Neural progenitor cell (in vitro differentiated cells): ENCODE results near the gene COL11A2. TPM values are rescaled to one million over a fixed set of nuclear protein-coding genes. Genes with fewer than 3 reads are reported as not detected.

ENCODE experiments used
- DNase-seq: peaks from one replicate; pipeline ENCODE4 v3.0.0-alpha.2; 2016; ENCODE audit warnings: low spot score
- H2AFZ ChIP-seq: fragments of 200-600 bp; sonication (generic); replicated peaks from 2 replicates; pipeline ENCODE4 v1.6.1; 2016; ENCODE audit warnings: antibody characterized with exemption
- H3F3A ChIP-seq: fragments of 200-600 bp; sonication (generic); 2 replicates; pipeline ENCODE4 v1.6.1; 2016; ENCODE audit warnings: antibody characterized with exemption, low read depth
- H3K27ac ChIP-seq: fragments of 200-600 bp; sonication (generic); 2 replicates; pipeline ENCODE4 v1.5.1; 2016; ENCODE audit warnings: mild to moderate bottlenecking
- H3K27me3 ChIP-seq: fragments of 200-600 bp; sonication (generic); 2 replicates; pipeline ENCODE4 v1.6.1; 2016; ENCODE audit warnings: mild to moderate bottlenecking, moderate library complexity
- H3K36me3 ChIP-seq: fragments of 200-600 bp; sonication (generic); 2 replicates; pipeline ENCODE4 v1.5.1; 2016
- H3K4me1 ChIP-seq: fragments of 200-600 bp; sonication (generic); 2 replicates; pipeline ENCODE4 v1.6.1; 2016; ENCODE audit warnings: mixed run types
- H3K4me2 ChIP-seq: fragments of 200-600 bp; sonication (generic); 2 replicates; pipeline ENCODE4 v1.6.1; 2016
- H3K4me3 ChIP-seq: fragments of 200-600 bp; sonication (generic); 2 replicates; pipeline ENCODE4 v1.5.1; 2016
- H3K79me2 ChIP-seq: fragments of 200-600 bp; sonication (generic); 2 replicates; pipeline ENCODE4 v1.6.1; 2016; ENCODE audit warnings: low read depth
- H3K9ac ChIP-seq: fragments of 200-600 bp; sonication (generic); 2 replicates; pipeline ENCODE4 v1.6.1; 2016
- H3K9me3 ChIP-seq: fragments of 200-600 bp; sonication (generic); 2 replicates; pipeline ENCODE4 v1.5.1; 2016; ENCODE audit warnings: low read depth
- H4K20me1 ChIP-seq: fragments of 200-600 bp; sonication (generic); 2 replicates; pipeline ENCODE4 v1.6.1; 2016; ENCODE audit warnings: low read depth
- H3K27ac Mint-ChIP-seq: 3 replicates; pipeline ENCODE4 v1.8.0; 2021; ENCODE audit warnings: mixed read lengths
- H3K27me3 Mint-ChIP-seq: 2 replicates; pipeline ENCODE4 v1.8.0; 2022; ENCODE audit warnings: low read depth, mild to moderate bottlenecking, inconsistent platforms, moderate library complexity, mixed read lengths; ENCODE audit not compliant: insufficient read depth
- H3K36me3 Mint-ChIP-seq: 3 replicates; pipeline ENCODE4 v1.8.0; 2021; ENCODE audit warnings: mixed read lengths
- H3K4me1 Mint-ChIP-seq: 3 replicates; pipeline ENCODE4 v1.8.0; 2021; ENCODE audit warnings: mixed read lengths
- H3K4me3 Mint-ChIP-seq: 3 replicates; pipeline ENCODE4 v1.8.0; 2021; ENCODE audit warnings: mild to moderate bottlenecking, moderate library complexity, mixed read lengths
- H3K9me3 Mint-ChIP-seq: 3 replicates; pipeline ENCODE4 v1.8.0; 2020; ENCODE audit warnings: mixed read lengths
- EZH2 ChIP-seq: fragments of 200-600 bp; sonication (generic); IDR thresholded peaks from 2 replicates; pipeline ENCODE4 v1.6.1; 2017; ENCODE audit warnings: antibody characterized with exemption, mild to moderate bottlenecking, moderate library complexity
- EZH2phosphoT487 ChIP-seq: fragments of 200-600 bp; sonication (generic); IDR thresholded peaks from 2 replicates; pipeline ENCODE4 v1.6.1; 2017; ENCODE audit warnings: antibody characterized with exemption
- total RNA-seq: library from RNA; depleted of rRNA; stranded (reverse); fragments of >200 nt; gene quantifications from 2 replicates; pipeline ENCODE4 v1.2.3, GENCODE V29; 2015; ENCODE audit warnings: low replicate concordance
- TF ChIP-seq, protein P1 (sequence below): fragments of 200-600 bp; sonication (generic); IDR thresholded peaks from 2 replicates; pipeline ENCODE4 v1.5.1; 2017; ENCODE audit warnings: antibody characterized with exemption, mild to moderate bottlenecking

The COL11A2 gene
- total RNA-seq, 1 donor from 2014 or later: 0.49 TPM

GRCh38 chr6:33118525-33119123, 73.6 kb downstream of the COL11A2 start:
- peak; percentile 57 for DNase-seq
- H3K4me1 ChIP-seq: peaks cover 8% of the 10 kb centered on the region
- H3K9me3 Mint-ChIP-seq: no peaks in the 10 kb centered on the region
- H3K36me3 ChIP-seq: no peaks in the 10 kb centered on the region
- H3K9me3 ChIP-seq: no peaks in the 10 kb centered on the region
- H3K27me3 Mint-ChIP-seq: peaks cover 25% of the 10 kb centered on the region
- H3K36me3 Mint-ChIP-seq: no peaks in the 10 kb centered on the region
- no peak overlapping the region for H2AFZ ChIP-seq
- TF ChIP-seq EZH2phosphoT487: no peak
- TF ChIP-seq, protein P1, sequence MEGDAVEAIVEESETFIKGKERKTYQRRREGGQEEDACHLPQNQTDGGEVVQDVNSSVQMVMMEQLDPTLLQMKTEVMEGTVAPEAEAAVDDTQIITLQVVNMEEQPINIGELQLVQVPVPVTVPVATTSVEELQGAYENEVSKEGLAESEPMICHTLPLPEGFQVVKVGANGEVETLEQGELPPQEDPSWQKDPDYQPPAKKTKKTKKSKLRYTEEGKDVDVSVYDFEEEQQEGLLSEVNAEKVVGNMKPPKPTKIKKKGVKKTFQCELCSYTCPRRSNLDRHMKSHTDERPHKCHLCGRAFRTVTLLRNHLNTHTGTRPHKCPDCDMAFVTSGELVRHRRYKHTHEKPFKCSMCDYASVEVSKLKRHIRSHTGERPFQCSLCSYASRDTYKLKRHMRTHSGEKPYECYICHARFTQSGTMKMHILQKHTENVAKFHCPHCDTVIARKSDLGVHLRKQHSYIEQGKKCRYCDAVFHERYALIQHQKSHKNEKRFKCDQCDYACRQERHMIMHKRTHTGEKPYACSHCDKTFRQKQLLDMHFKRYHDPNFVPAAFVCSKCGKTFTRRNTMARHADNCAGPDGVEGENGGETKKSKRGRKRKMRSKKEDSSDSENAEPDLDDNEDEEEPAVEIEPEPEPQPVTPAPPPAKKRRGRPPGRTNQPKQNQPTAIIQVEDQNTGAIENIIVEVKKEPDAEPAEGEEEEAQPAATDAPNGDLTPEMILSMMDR: peak; percentile 78
- H3K4me1 Mint-ChIP-seq: peaks cover 32% of the 10 kb centered on the region
- H3K79me2 ChIP-seq: no peaks in the 10 kb centered on the region
- peaks cover 41% of the 10 kb centered on the region for H3K27me3 ChIP-seq
- no peaks in the 10 kb centered on the region for H4K20me1 ChIP-seq
- no peak overlapping the region for H3K27ac ChIP-seq
- no peak overlapping the region for H3K4me2 ChIP-seq
- H3F3A ChIP-seq: peaks cover 30% of the 10 kb centered on the region
- no peak overlapping the region for H3K9ac ChIP-seq
- no peak overlapping the region for H3K4me3 Mint-ChIP-seq
- H3K4me3 ChIP-seq: no peak overlapping the region
- H3K27ac Mint-ChIP-seq: no peak overlapping the region

DNA sequence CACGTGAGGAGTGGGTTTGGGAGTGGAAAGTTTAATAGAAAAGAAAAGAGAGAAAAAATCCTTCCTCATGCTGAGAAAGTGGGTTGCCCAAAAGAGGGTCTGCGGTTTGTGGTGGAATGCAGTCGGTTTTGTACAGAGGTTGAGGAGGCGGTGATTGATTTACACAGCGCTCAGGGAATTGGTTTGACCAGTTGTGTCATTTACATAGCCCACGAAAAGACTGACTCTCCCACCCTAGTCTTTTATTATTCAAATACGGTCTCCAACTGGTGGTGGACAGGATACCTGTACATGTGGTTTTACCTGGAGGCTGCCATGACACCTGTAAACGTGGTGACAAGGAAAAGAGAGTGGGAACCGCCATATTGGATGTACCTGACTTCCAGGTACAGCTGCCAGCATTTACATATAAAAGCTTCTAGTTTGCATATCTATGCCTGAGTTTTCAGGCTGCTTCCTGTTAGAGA, 74.4 kb downstream of the COL11A2 start:
- H3K36me3 Mint-ChIP-seq: no peaks in the 10 kb centered on the region
- Histone ChIP-seq H3K36me3 (no peaks in the 10 kb centered on the region), H3K4me1 (peaks cover 8% of the 10 kb centered on the region), H3K27ac (no peak overlapping the region), H2AFZ (no peak overlapping the region), H3K9me3 (no peaks in the 10 kb centered on the region), H3K9ac (no peak overlapping the region), H3F3A (peaks cover 30% of the 10 kb centered on the region), H3K4me3 (peak overlapping the region; percentile 52), H3K79me2 (no peaks in the 10 kb centered on the region), H3K27me3 (peaks cover 41% of the 10 kb centered on the region), H3K4me2 (peak overlapping the region; percentile 82), H4K20me1 (no peaks in the 10 kb centered on the region)
- peak overlapping the region; percentile 85 for H3K4me3 Mint-ChIP-seq
- no peak overlapping the region for H3K27ac Mint-ChIP-seq
- peaks cover 26% of the 10 kb centered on the region for H3K4me1 Mint-ChIP-seq
- TF ChIP-seq EZH2phosphoT487: peak; percentile 35
- TF ChIP-seq, protein P1: no peak
- no peak for TF ChIP-seq EZH2
- H3K9me3 Mint-ChIP-seq: no peaks in the 10 kb centered on the region
- H3K27me3 Mint-ChIP-seq: peaks cover 24% of the 10 kb centered on the region
- no peak for DNase-seq

DNA sequence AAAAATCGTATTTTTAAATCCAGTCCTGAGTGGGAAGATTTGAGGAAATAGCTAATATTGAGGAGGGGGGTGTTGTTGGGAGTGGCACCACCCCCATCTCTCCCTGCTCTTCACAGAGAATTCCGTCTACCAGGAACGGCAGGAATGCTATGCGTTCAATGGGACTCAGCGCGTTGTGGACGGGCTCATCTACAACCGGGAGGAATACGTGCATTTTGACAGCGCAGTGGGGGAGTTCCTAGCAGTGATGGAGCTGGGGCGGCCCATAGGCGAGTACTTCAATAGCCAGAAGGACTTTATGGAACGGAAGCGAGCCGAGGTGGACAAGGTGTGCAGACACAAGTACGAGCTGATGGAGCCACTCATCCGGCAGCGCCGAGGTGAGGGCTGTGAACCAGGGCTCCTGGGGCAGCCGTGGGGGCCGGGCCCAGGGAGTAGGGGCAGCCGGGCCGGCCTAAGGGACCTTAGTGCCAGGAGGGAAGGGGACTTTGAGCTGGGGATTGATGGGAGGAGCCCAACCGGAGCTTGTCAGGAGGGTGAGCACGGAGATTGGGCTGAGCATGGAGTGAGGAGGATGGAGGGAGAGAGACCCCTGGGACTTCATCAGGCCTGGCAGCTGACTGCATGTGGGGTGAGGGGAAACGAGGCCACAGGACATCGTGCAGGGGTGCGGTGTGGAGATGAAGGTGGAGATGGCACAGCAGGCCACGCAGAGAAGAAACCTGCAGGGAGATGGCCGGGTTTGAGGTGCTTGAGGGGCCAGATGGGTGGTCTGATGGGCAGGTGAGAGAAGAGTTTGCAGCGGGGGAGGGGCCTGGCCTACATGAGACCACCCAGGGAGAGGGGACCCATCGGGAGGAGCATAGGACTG, 75.2 kb downstream of the COL11A2 start:
- TF ChIP-seq, protein P1: no peak
- TF ChIP-seq EZH2phosphoT487 (no peak), EZH2 (no peak)
- H3K4me3 Mint-ChIP-seq: peak overlapping the region; percentile 85
- Histone ChIP-seq H3K36me3 (no peaks in the 10 kb centered on the region), H3K27ac (no peak overlapping the region), H3K4me1 (peaks cover 8% of the 10 kb centered on the region), H3K4me2 (peak overlapping the region; percentile 82), H3K79me2 (no peaks in the 10 kb centered on the region), H4K20me1 (no peaks in the 10 kb centered on the region), H3K9me3 (no peaks in the 10 kb centered on the region), H2AFZ (peak overlapping the region; percentile 65), H3F3A (peaks cover 30% of the 10 kb centered on the region), H3K4me3 (peak overlapping the region; percentile 52), H3K9ac (no peak overlapping the region), H3K27me3 (peaks cover 41% of the 10 kb centered on the region)
- H3K27me3 Mint-ChIP-seq: peaks cover 24% of the 10 kb centered on the region
- peak; percentile 72 for DNase-seq
- H3K36me3 Mint-ChIP-seq: no peaks in the 10 kb centered on the region
- no peaks in the 10 kb centered on the region for H3K9me3 Mint-ChIP-seq
- peaks cover 20% of the 10 kb centered on the region for H3K4me1 Mint-ChIP-seq
- peak overlapping the region; percentile 66 for H3K27ac Mint-ChIP-seq
